Stomach (tissue), 9 donors: Measurements from ENCODE around the gene MSANTD4. TPM values are rescaled to one million over a fixed set of nuclear protein-coding genes. Genes with fewer than 3 reads are reported as not detected.

Source experiments
- DNase-seq, 2 donors: peaks; one replicate each; pipeline versions ENCODE4 v3.0.0 to v3.0.0-alpha.2; 2013 to 2019
- H3K27ac ChIP-seq, 5 donors: fragments of 200-600 bp in 4 of 5; sonication (generic) in 4 of 5; one replicate each; pipeline ENCODE4 v1.5.1; 2013 to 2019; ENCODE audit warnings: mild to moderate bottlenecking in 1 of 5, moderate library complexity in 1 of 5
- H3K27me3 ChIP-seq, 3 donors: fragments of 200-600 bp; sonication (generic); one replicate each; pipeline ENCODE4 v1.5.1; 2017 to 2019; ENCODE audit warnings: mixed run types in 1 of 3
- H3K36me3 ChIP-seq, 4 donors: fragments of 200-600 bp; sonication (generic); 1 replicate in 3 of 4; 2 replicates in 1 of 4; pipeline ENCODE4 v1.5.1; 2016 to 2019
- H3K4me1 ChIP-seq, 4 donors: fragments of 200-600 bp; sonication (generic); one replicate each; pipeline ENCODE4 v1.5.1; 2016 to 2019
- H3K4me3 ChIP-seq, 4 donors: fragments of 200-600 bp; sonication (generic) in 3 of 4; one replicate each; pipeline ENCODE4 v1.5.1; 2016 to 2019; ENCODE audit warnings: mild to moderate bottlenecking in 1 of 4
- H3K9me3 ChIP-seq, 4 donors: fragments of 200-600 bp; sonication (generic); one replicate each; pipeline ENCODE4 v1.5.1; 2016 to 2019
- EP300 ChIP-seq: sonication (generic); formaldehyde crosslinking; IDR thresholded peaks from one replicate; pipeline ENCODE4 v1.6.1; 2017; ENCODE audit warnings: antibody characterized with exemption
- POLR2A ChIP-seq, 4 donors: fragments of 450-650 bp; IDR thresholded peaks; one replicate each; pipeline ENCODE4 v1.6.1; 2016; ENCODE audit warnings: antibody characterized with exemption in 4 of 4, control low read depth in 2 of 4, mild to moderate bottlenecking in 1 of 4, moderate library complexity in 1 of 4
- POLR2AphosphoS5 ChIP-seq, 3 donors: sonication (generic); formaldehyde crosslinking; IDR thresholded peaks; one replicate each; pipeline ENCODE4 v1.6.1; 2016; ENCODE audit warnings: antibody characterized with exemption in 3 of 3
- WGBS, 5 donors: extraction: QIAGEN DNeasy Blood & Tissue Kit in 3 of 5; methylation state at CpG; one replicate each; pipeline versions ENCODE4 v1.1.5 to v1.1.7; 2013 to 2018; 5-methylcytosine and 5-hydroxymethylcytosine counted together
- intact Hi-C: fragments of 100-400 bp; cut with DNase I; formaldehyde crosslinking; loops from one replicate; pipeline ENCODE4 v1.15.1; 2023; ENCODE audit warnings: low total_unique reads
- polyA plus RNA-seq, 3 donors: library from polyadenylated mRNA; stranded (reverse); fragments of 200-250 nt; gene quantifications; one replicate each; pipeline ENCODE4 v1.2.3, GENCODE V29; 2013
- small RNA-seq, 4 donors: library from RNA; depleted of rRNA; stranded (forward); fragments of <200 nt; gene quantifications; one replicate each; pipeline ENCODE3, GENCODE V24; 2016
- total RNA-seq, 5 donors: library from RNA; depleted of rRNA; stranded (reverse); fragments of >200 nt; gene quantifications; one replicate each; pipeline versions ENCODE4 v1.1.0 to v1.2.3, GENCODE V29; 2014 to 2016
- TF ChIP-seq, protein P1 (sequence below), 7 experiments: fragments of 450-650 bp in 4 of 7; fragments of 200-600 bp in 3 of 7; sonication (generic) in 3 of 7; IDR thresholded peaks; one replicate each; pipeline ENCODE4 v1.5.1; 2016 to 2019; ENCODE audit warnings: antibody characterized with exemption in 7 of 7, control low read depth in 2 of 7, mild to moderate bottlenecking in 1 of 7
- donor health status: healthy with polysubstance abuse.
- donor health status: Bipolar disorder and iron deficiency.
- donor health status: healthy.

The MSANTD4 gene
- total and polyA plus RNA-seq, 8 donors: 0.87 to 41.4 (median 5.9) TPM

GRCh38 chr11:105975128-105975527 is 46.9 kb downstream of the MSANTD4 start:
- no peaks in the 10 kb centered on the region for H3K36me3 ChIP-seq
- TF ChIP-seq EP300: no peak
- H3K4me1 ChIP-seq: no peaks in the 10 kb centered on the region
- no peak overlapping the region for H3K4me3 ChIP-seq
- no peaks in the 10 kb centered on the region for H3K27me3 ChIP-seq
- DNase-seq: no peak
- WGBS, 5 donors: 62 to 81% (median 78%) methylated on average over 1 of the region's 1 CpG
- no peaks in the 10 kb centered on the region for H3K9me3 ChIP-seq
- intact Hi-C loops: no loop called here
- no peak overlapping the region for H3K27ac ChIP-seq

- Histone ChIP-seq H3K27ac (no peak overlapping the region), H3K27me3 (no peaks in the 10 kb centered on the region), H3K4me3 (no peak overlapping the region), H3K4me1 (no peaks in the 10 kb centered on the region), H3K36me3 (no peaks in the 10 kb centered on the region), H3K9me3 (no peaks in the 10 kb centered on the region)
- DNase-seq: no peak
- intact Hi-C loops: no loop called here
- TF ChIP-seq POLR2A (IDR thresholded peaks at IDR 0.05) (no peak), EP300 (no peak), POLR2AphosphoS5 (IDR thresholded peaks at IDR 0.05) (no peak)
- TF ChIP-seq, protein P1, sequence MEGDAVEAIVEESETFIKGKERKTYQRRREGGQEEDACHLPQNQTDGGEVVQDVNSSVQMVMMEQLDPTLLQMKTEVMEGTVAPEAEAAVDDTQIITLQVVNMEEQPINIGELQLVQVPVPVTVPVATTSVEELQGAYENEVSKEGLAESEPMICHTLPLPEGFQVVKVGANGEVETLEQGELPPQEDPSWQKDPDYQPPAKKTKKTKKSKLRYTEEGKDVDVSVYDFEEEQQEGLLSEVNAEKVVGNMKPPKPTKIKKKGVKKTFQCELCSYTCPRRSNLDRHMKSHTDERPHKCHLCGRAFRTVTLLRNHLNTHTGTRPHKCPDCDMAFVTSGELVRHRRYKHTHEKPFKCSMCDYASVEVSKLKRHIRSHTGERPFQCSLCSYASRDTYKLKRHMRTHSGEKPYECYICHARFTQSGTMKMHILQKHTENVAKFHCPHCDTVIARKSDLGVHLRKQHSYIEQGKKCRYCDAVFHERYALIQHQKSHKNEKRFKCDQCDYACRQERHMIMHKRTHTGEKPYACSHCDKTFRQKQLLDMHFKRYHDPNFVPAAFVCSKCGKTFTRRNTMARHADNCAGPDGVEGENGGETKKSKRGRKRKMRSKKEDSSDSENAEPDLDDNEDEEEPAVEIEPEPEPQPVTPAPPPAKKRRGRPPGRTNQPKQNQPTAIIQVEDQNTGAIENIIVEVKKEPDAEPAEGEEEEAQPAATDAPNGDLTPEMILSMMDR (IDR thresholded peaks at IDR 0.05): no peak
- 48 to 79% (median 67%) methylated on average over 1 of the region's 1 CpG for WGBS, 5 donors
Measured at GRCh38 chr11:105969756-105970155, 52.3 kb downstream of the MSANTD4 start.

DNA sequence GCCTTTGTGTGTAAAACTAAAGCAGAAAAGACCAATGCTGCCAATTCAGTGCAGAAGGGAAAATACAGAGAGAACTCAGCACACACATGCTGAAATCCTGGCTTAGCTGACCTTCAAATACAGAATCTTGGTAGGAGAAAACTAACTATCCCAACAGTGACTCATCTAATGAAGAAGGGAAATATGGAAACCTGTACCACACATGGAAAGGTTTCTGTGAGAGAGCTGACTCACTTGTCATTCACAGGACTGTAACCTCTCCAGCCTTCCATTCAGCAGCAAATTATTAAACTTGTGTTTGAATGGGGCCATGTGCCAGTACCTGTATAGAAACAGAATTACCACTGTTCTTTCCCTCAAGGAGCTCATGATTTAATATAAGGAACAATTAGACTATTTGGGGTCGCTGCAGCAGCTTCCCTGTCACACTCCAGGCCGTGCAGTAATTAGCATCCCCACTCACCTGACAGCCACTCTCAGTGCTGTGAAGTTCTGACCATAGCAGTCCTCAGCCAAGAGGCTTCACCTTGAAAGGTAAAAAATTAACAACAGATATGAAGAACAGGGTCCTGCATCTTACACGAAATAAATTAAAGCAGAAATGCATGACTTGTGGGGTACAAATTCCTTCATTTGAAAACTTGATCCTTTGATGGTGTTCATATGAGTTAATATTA is 53.9 kb downstream of the MSANTD4 start:
- DNase-seq: no peak

GRCh38 chr11:105960252-105961245 is 61.5 kb downstream of the MSANTD4 start:
- Histone ChIP-seq H3K27me3 (no peaks in the 10 kb centered on the region), H3K4me1 (no peaks in the 10 kb centered on the region), H3K27ac (no peak overlapping the region), H3K36me3 (no peaks in the 10 kb centered on the region), H3K9me3 (no peaks in the 10 kb centered on the region), H3K4me3 (no peak overlapping the region)
- WGBS, 5 donors: 81 to 86% (median 83%) methylated on average over 19 to 22 of the region's 22 CpGs
- DNase-seq: no peak
- intact Hi-C loops: no loop called here
- TF ChIP-seq POLR2A (IDR thresholded peaks at IDR 0.05): no peak
- TF ChIP-seq POLR2AphosphoS5 (IDR thresholded peaks at IDR 0.05): no peak
- TF ChIP-seq EP300: no peak
- TF ChIP-seq, protein P1 (IDR thresholded peaks at IDR 0.05): no peak

More for the DNA sequence above, 53.9 kb downstream of the MSANTD4 start:
- no peak overlapping the region for H3K4me3 ChIP-seq
- H3K4me1 ChIP-seq: no peaks in the 10 kb centered on the region
- no peak overlapping the region for H3K27ac ChIP-seq
- 77 to 90% (median 82%) methylated on average over 3 of the region's 3 CpGs for WGBS, 5 donors
- H3K27me3 ChIP-seq: no peaks in the 10 kb centered on the region
- intact Hi-C loops: no loop called here
- TF ChIP-seq EP300 (no peak), POLR2AphosphoS5 (IDR thresholded peaks at IDR 0.05) (no peak), POLR2A (IDR thresholded peaks at IDR 0.05) (no peak)
- TF ChIP-seq, protein P1 (IDR thresholded peaks at IDR 0.05): no peak
- H3K36me3 ChIP-seq: no peaks in the 10 kb centered on the region
- no peaks in the 10 kb centered on the region for H3K9me3 ChIP-seq

Small RNA genes lying within 50 kb of the gene (small RNA-seq; reads per million reads assigned to genes)
- 0 reads per million in 4 donors for gene RNU6-277P

Other genes starting within 250 kb of the MSANTD4 start
- 10 to 100 TPM in 3 of 5 donors, 1 to 10 TPM in 1, under 1 TPM in 1; 0.58 to 24.9 (median 11.4) TPM for gene KBTBD3, start 55.1 kb upstream of the MSANTD4 start, total RNA-seq
- 1 to 10 TPM; 1.2 to 3.6 (median 2.0) TPM for gene KBTBD3, start 55.1 kb upstream of the MSANTD4 start, polyA plus RNA-seq
- 10 to 100 TPM in 4 of 5 donors, 1 to 10 TPM in 1; 3.5 to 60.1 (median 48.3) TPM for gene AASDHPPT, start 55.4 kb upstream of the MSANTD4 start, total RNA-seq
- gene AASDHPPT, start 55.4 kb upstream of the MSANTD4 start, polyA plus RNA-seq: 10 to 100 TPM in 2 of 3 donors, 1 to 10 TPM in 1; 9.9 to 15.7 (median 11.0) TPM